ENCODE measurements around the gene EFNA1. TPM values are rescaled to one million over a fixed set of nuclear protein-coding genes. Genes with fewer than 3 reads are reported as not detected.

Gene EFNA1
- total RNA-seq, 1 experiment from 2014 or later: 35.7 TPM

- H3K4me1 ChIP-seq (replicated peaks; ENCODE audit: insufficient read depth): peaks cover 32% of the 10 kb centered on the region
- no peaks in the 10 kb centered on the region; the same call in 1 of the 2 replicates for H3K36me3 ChIP-seq (ENCODE audit: low read depth)
- no peak for TF ChIP-seq EZH2 (IDR thresholded peaks at IDR 0.05; ENCODE audit: low read depth)
- TF ChIP-seq, protein P1, sequence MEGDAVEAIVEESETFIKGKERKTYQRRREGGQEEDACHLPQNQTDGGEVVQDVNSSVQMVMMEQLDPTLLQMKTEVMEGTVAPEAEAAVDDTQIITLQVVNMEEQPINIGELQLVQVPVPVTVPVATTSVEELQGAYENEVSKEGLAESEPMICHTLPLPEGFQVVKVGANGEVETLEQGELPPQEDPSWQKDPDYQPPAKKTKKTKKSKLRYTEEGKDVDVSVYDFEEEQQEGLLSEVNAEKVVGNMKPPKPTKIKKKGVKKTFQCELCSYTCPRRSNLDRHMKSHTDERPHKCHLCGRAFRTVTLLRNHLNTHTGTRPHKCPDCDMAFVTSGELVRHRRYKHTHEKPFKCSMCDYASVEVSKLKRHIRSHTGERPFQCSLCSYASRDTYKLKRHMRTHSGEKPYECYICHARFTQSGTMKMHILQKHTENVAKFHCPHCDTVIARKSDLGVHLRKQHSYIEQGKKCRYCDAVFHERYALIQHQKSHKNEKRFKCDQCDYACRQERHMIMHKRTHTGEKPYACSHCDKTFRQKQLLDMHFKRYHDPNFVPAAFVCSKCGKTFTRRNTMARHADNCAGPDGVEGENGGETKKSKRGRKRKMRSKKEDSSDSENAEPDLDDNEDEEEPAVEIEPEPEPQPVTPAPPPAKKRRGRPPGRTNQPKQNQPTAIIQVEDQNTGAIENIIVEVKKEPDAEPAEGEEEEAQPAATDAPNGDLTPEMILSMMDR (conservative IDR thresholded peaks at IDR 0.05): no peak
- H3K9me2 ChIP-seq (ENCODE audit: insufficient read depth): no peaks in the 10 kb centered on the region
- BruUV-seq (replicated peaks): no TSS peak
- DNase-seq: no peak
- no peak overlapping the region for H3K27ac ChIP-seq
- H3K9me3 ChIP-seq (ENCODE audit: insufficient read depth, low read depth): no peaks in the 10 kb centered on the region
- 0 out of 2 replicates have a peak, but pooled peaks cover 5% of the 10 kb centered on the region for H4K20me1 ChIP-seq (ENCODE audit: insufficient read depth)
- no peak overlapping the region for H3K4me3 ChIP-seq
- H3K4me2 ChIP-seq: no peak overlapping the region
- peaks cover 31% of the 10 kb centered on the region; the same call in 1 of the 2 replicates for H3F3A ChIP-seq (ENCODE audit: insufficient read depth, low read depth)
- peaks cover 17% of the 10 kb centered on the region for H3K79me2 ChIP-seq (ENCODE audit: low read depth)
- H2AFZ ChIP-seq: no peak overlapping the region
- intact Hi-C loops (cut with micrococcal nuclease; ENCODE audit: unreplicated experiment): no loop called here
- CTCF ChIA-PET: interaction anchor here (1.0 to 2.1 kb wide), 4 partner anchors 18 to 89 kb away, joined by 3 to 9 read pairs (median 4); no protein-coding TSS in a partner anchor
- POLR2A ChIA-PET (ENCODE audit: unreplicated experiment): interaction anchor here (0.6 to 1.1 kb wide), 2 partner anchors 18 to 50 kb away, joined by 3 to 26 read pairs; no protein-coding TSS in a partner anchor
- H3K27me3 ChIP-seq (ENCODE audit: insufficient read depth, low read depth): no peaks in the 10 kb centered on the region
Measured at GRCh38 chr1:155175281-155175926, 47.7 kb downstream of the EFNA1 start.

DNA sequence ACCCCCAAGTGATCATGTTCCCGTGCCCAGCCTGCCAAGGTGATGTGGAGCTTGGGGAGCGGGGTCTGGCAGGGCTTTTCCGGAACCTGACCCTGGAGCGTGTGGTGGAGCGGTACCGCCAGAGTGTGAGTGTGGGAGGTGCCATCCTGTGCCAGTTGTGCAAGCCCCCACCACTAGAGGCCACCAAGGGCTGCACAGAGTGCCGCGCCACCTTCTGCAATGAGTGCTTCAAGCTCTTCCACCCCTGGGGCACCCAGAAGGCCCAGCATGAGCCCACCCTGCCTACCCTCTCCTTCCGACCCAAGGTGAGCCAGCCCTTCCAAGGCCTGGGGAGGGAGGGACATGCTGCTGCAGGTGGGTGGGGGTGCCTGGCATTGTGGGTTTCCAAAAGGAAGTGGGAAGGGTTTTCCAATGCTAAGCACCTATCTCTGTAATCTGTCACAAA lies 48.3 kb downstream of the EFNA1 start:
- Histone ChIP-seq H4K20me1 (ENCODE audit: insufficient read depth) (0 out of 2 replicates have a peak, but pooled peaks cover 5% of the 10 kb centered on the region), H3K9me2 (ENCODE audit: insufficient read depth) (no peaks in the 10 kb centered on the region), H3K9me3 (ENCODE audit: insufficient read depth, low read depth) (no peaks in the 10 kb centered on the region), H3K27ac (no peak overlapping the region), H3F3A (ENCODE audit: insufficient read depth, low read depth) (peaks cover 31% of the 10 kb centered on the region; the same call in 1 of the 2 replicates), H3K27me3 (ENCODE audit: insufficient read depth, low read depth) (no peaks in the 10 kb centered on the region), H3K79me2 (ENCODE audit: low read depth) (peaks cover 17% of the 10 kb centered on the region), H2AFZ (no peak overlapping the region), H3K36me3 (ENCODE audit: low read depth) (no peaks in the 10 kb centered on the region; the same call in 1 of the 2 replicates), H3K4me2 (no peak overlapping the region), H3K4me1 (replicated peaks; ENCODE audit: insufficient read depth) (peaks cover 32% of the 10 kb centered on the region), H3K4me3 (no peak overlapping the region)
- TF ChIP-seq, protein P1 (conservative IDR thresholded peaks at IDR 0.05): no peak
- no peak for TF ChIP-seq EZH2 (IDR thresholded peaks at IDR 0.05; ENCODE audit: low read depth)
- ChIA-PET CTCF (interaction anchor here (1.0 to 2.1 kb wide), 3 partner anchors 18 to 49 kb away, joined by 3 to 9 read pairs (median 4); no protein-coding TSS in a partner anchor), POLR2A (ENCODE audit: unreplicated experiment) (no interaction called here)
- no peak for DNase-seq
- no TSS peak for BruUV-seq (replicated peaks)
- intact Hi-C loops (cut with micrococcal nuclease; ENCODE audit: unreplicated experiment): loop anchor here (1.0 to 2.0 kb wide), 4 partner anchors 17 to 68 kb away; partner anchors contain the start of gene THBS3

DNA sequence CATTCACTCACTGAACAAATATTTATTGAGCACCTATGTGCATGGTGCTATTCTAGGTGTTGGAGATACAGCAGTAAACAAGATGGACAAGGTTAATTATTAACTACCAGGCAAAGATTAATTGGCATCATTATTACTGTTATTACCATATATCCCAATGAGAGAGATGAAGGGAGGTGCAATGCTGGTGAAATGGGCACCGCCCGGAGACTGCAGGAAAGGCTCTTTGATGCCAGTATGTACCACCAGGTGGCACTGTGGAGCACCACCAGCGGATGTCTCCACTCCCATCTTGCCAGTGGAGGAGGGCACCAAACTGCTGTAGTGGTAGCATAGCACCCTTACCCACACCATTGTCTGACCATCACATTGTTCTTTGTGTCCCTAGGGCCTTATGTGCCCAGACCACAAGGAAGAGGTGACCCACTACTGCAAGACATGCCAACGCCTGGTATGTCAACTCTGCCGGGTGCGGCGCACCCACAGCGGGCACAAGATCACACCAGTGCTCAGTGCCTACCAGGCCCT lies 48.9 kb downstream of the EFNA1 start:
- no peaks in the 10 kb centered on the region for H3K9me3 ChIP-seq (ENCODE audit: insufficient read depth, low read depth)
- peaks cover 14% of the 10 kb centered on the region for H3K79me2 ChIP-seq (ENCODE audit: low read depth)
- peak; percentile 50 to 83 for DNase-seq
- no peaks in the 10 kb centered on the region for H3K36me3 ChIP-seq (ENCODE audit: low read depth)
- TF ChIP-seq EZH2 (IDR thresholded peaks at IDR 0.05; ENCODE audit: low read depth): no peak
- TF ChIP-seq, protein P1 (conservative IDR thresholded peaks at IDR 0.05): peak; percentile 91
- H4K20me1 ChIP-seq (ENCODE audit: insufficient read depth): no peaks in the 10 kb centered on the region
- no peaks in the 10 kb centered on the region for H3K9me2 ChIP-seq (ENCODE audit: insufficient read depth)
- H3K27ac ChIP-seq: peak overlapping the region; percentile 63
- peaks cover 31% of the 10 kb centered on the region; the same call in 1 of the 2 replicates for H3F3A ChIP-seq (ENCODE audit: insufficient read depth, low read depth)
- H3K4me3 ChIP-seq: peak overlapping the region; percentile 28; the same call in 1 of the 2 replicates
- H3K4me2 ChIP-seq: peak overlapping the region; percentile 71
- intact Hi-C loops (cut with micrococcal nuclease; ENCODE audit: unreplicated experiment): loop anchor here (1.0 to 2.0 kb wide), 4 partner anchors 16 to 68 kb away; partner anchors contain the start of gene THBS3
- H2AFZ ChIP-seq: no peak overlapping the region
- ChIA-PET POLR2A (ENCODE audit: unreplicated experiment) (interaction anchor here (1.2 kb wide), 1 partner anchor 17 kb away, joined by 17 read pairs; no protein-coding TSS in a partner anchor), CTCF (interaction anchor here (0.5 to 1.1 kb wide), 4 partner anchors 17 to 215 kb away, joined by 3 to 13 read pairs (median 8); no protein-coding TSS in a partner anchor)
- H3K4me1 ChIP-seq (replicated peaks; ENCODE audit: insufficient read depth): peaks cover 32% of the 10 kb centered on the region
- H3K27me3 ChIP-seq (ENCODE audit: insufficient read depth, low read depth): no peaks in the 10 kb centered on the region
- BruUV-seq (replicated peaks): no TSS peak

Measured in PC-9 (cell line).